ENCODE data around the gene DRD2.

DRD2 gene

DNA sequence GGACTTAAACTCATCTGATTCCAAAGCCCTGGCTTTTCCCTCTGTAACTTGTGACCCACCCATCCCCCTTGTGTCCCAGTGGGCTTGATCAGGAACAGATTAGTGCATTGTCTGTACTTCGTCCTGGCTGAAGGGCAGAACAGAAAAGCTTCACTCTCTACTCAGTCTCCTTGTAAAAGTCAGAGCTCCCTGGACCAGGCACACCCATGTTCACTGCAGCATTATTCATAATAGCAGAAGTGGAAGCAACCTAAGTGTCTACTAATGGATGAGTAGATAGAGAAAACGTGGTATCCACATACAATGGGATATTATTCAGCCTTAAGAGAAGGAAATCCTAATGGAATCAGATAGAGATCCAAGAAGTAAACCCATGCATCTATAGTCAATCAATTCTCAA is 20.7 kb downstream of the DRD2 start:
- TF ChIP-seq CTCF (IDR thresholded peaks at IDR 0.05): no peak

GRCh38 chr11:113449743-113450142 is 25.5 kb downstream of the DRD2 start:
- no peak for TF ChIP-seq CTCF (IDR thresholded peaks at IDR 0.05)

DNA sequence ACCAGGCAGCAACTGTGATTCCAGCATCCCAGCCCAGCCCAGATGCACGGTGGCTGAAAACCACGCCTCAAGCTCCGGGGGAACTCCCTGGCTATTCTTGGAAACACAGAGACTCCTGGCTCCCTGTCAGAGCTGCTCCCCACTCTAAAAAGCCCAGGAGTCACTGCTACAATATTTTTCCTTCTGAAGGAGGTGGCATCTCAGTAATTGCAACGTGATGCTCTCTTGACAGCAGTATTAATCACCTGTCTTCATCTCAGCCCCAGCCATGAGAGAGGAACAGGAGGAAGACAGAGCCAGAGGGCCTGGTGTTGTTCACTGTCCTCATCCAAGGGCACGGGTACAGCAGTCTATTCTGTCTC is 26.9 kb downstream of the DRD2 start:
- no peak for TF ChIP-seq CTCF (IDR thresholded peaks at IDR 0.05)

GRCh38 chr11:113447621-113448315 is 27.4 kb downstream of the DRD2 start:
- TF ChIP-seq CTCF (IDR thresholded peaks at IDR 0.05): no peak

- TF ChIP-seq CTCF (IDR thresholded peaks at IDR 0.05): no peak
Observed at GRCh38 chr11:113446938-113447337, 28.3 kb downstream of the DRD2 start.

- TF ChIP-seq CTCF (IDR thresholded peaks at IDR 0.05): no peak
Observed at GRCh38 chr11:113446112-113446511, 29.1 kb downstream of the DRD2 start.

GRCh38 chr11:113444502-113445123 is 30.6 kb downstream of the DRD2 start:
- TF ChIP-seq CTCF (IDR thresholded peaks at IDR 0.05): no peak
